HUES64 (cell line): ENCODE data around the gene CENPP.
A peak's percentile ranks its signal among the peaks of the same experiment; 100 is the strongest.
"Not testable (repeated sequence)": the region's sequence is repeated elsewhere in the genome, so short reads cannot be mapped to it uniquely, and the experiment has no call there.

Source experiments
- H3K27ac ChIP-seq: 2 replicates; pipeline ENCODE4 v1.7.0; 2013; ENCODE audit warnings: low read depth, low read length, inconsistent platforms
- H3K27me3 ChIP-seq: 2 replicates; pipeline ENCODE4 v1.6.1; 2013; ENCODE audit warnings: mild to moderate bottlenecking, low read length; ENCODE audit not compliant: insufficient read depth
- H3K36me3 ChIP-seq: 2 replicates; pipeline ENCODE4 v1.6.1; 2013; ENCODE audit warnings: mild to moderate bottlenecking, low read length; ENCODE audit not compliant: insufficient read depth
- H3K4me1 ChIP-seq: 2 replicates; pipeline ENCODE4 v1.6.1; 2013; ENCODE audit warnings: mild to moderate bottlenecking, low read length, moderate library complexity; ENCODE audit not compliant: insufficient read depth
- H3K4me3 ChIP-seq: 2 replicates; pipeline ENCODE4 v1.5.1; 2013; ENCODE audit warnings: mild to moderate bottlenecking, low read length, moderate library complexity
- H3K9ac ChIP-seq: 2 replicates; pipeline ENCODE4 v1.6.1; 2013; ENCODE audit warnings: mild to moderate bottlenecking, low read depth, low read length
- H3K9me3 ChIP-seq: 2 replicates; pipeline ENCODE4 v1.6.1; 2013; ENCODE audit warnings: low read depth, low read length; ENCODE audit not compliant: insufficient read depth
- whole genome bisulfite sequencing: fragments of 150-250, 120-280 bp; methylation state at CpG from one replicate; pipeline ENCODE4 v1.1.7; 2013; ENCODE audit warnings: missing lambda C conversion rate; 5-methylcytosine and 5-hydroxymethylcytosine counted together

Gene CENPP

GRCh38 chr9:92619601-92620300 is 294.0 kb downstream of the CENPP start:
- H3K27ac ChIP-seq = no peak overlapping the region
- no peak overlapping the region for H3K9ac ChIP-seq
- peaks cover 47% of the 10 kb centered on the region for H3K36me3 ChIP-seq

GRCh38 chr9:92620845-92621244 is 295.1 kb downstream of the CENPP start:
- no peaks in the 10 kb centered on the region for H3K27me3 ChIP-seq
- peaks cover 42% of the 10 kb centered on the region for H3K36me3 ChIP-seq
- 90% methylated on average over 5 of the region's 5 CpGs for WGBS
- no peaks in the 10 kb centered on the region for H3K4me1 ChIP-seq
- H3K9me3 ChIP-seq = no peaks in the 10 kb centered on the region
- no peak overlapping the region for H3K9ac ChIP-seq
- no peak overlapping the region for H3K4me3 ChIP-seq
- H3K27ac ChIP-seq = no peak overlapping the region

More at GRCh38 chr9:92619601-92620300, 294.0 kb downstream of the CENPP start:
- Histone ChIP-seq H3K4me3 (no peak overlapping the region), H3K9me3 (no peaks in the 10 kb centered on the region), H3K4me1 (no peaks in the 10 kb centered on the region), H3K27me3 (no peaks in the 10 kb centered on the region)
- WGBS = 94% methylated on average over 24 of the region's 24 CpGs

- not testable (repeated sequence) for H3K27ac ChIP-seq, H3K9me3 ChIP-seq, H3K27me3 ChIP-seq, H3K4me1 ChIP-seq, H3K9ac ChIP-seq, H3K4me3 ChIP-seq
- 93% methylated on average over 3 of the region's 3 CpGs for WGBS
- peaks cover 23% of the 10 kb centered on the region for H3K36me3 ChIP-seq
Measured at GRCh38 chr9:92623936-92624335, 298.2 kb downstream of the CENPP start.

DNA sequence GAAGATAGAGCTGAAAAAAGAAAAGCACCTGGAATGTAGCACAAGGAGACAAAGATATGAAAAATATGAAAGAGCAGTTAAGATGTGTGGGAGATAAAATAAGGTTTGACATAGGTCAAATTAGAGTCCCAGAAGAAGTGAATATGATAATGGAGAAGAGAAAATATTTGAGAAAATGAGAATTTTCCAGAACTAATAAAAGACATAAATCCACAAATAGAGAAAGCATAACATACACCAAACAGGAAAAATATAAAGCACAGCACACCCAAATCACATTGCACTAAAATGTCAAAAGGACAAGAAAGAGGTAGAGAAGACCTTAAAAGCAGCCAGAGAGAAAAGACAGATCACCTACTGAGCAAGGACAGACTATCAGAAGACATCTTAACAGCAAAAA is 300.7 kb downstream of the CENPP start:
- Histone ChIP-seq H3K27me3 (no peaks in the 10 kb centered on the region), H3K4me1 (no peaks in the 10 kb centered on the region), H3K27ac (no peak overlapping the region), H3K4me3 (no peak overlapping the region), H3K36me3 (peaks cover 19% of the 10 kb centered on the region), H3K9me3 (no peaks in the 10 kb centered on the region), H3K9ac (no peak overlapping the region)

GRCh38 chr9:92627651-92628050 is 301.9 kb downstream of the CENPP start:
- Histone ChIP-seq H3K27me3 (no peaks in the 10 kb centered on the region), H3K4me1 (no peaks in the 10 kb centered on the region), H3K36me3 (peaks cover 31% of the 10 kb centered on the region), H3K27ac (no peak overlapping the region), H3K9ac (no peak overlapping the region), H3K9me3 (no peaks in the 10 kb centered on the region), H3K4me3 (no peak overlapping the region)
- 98% methylated on average over 5 of the region's 5 CpGs for WGBS

DNA sequence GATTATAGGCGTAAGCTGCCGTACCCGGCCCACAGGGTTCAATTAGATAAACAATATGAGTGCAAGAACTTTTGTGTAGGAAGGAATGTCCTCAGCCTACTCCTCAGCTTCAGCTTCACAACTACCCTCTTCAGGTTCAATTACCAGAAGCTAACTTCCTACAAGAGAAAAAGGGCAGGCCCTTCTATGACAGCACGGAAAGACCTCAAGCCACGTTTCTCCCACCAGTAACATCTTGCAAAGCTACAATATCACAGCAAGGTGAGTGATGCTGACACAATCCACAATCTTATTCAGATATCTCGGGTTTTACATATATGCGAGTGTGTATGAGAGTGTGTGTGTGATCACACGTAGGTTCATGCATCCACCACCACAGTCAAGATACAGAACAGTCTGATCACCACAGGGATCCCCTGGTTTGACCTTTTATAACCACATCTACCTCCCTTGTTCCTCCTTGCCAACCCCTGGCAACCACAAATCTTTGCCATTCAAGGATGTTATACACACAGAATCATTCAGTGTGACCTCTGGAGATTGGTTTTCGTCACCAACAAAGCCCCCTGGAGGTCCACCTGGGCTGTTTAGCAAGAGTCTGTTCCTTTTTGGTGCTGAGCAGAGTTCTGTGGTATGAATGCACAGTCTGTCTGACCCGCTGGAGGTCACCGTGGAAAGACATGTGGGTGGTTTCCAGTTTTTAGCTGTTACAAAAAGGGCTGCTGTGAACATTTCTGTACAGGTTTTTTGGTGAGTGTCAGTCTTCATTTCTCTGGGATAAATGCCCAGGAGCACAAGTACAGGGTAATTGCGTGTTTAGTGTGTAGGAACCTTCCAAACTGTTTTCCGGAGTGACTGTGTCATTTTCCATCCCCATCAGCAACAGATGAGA is 305.9 kb downstream of the CENPP start:
- 94% methylated on average over 11 of the region's 13 CpGs for WGBS
- no peaks in the 10 kb centered on the region for H3K4me1 ChIP-seq
- H3K36me3 ChIP-seq = peaks cover 35% of the 10 kb centered on the region
- H3K27ac ChIP-seq = no peak overlapping the region
- no peak overlapping the region for H3K9ac ChIP-seq
- no peak overlapping the region for H3K4me3 ChIP-seq
- no peaks in the 10 kb centered on the region for H3K9me3 ChIP-seq
- no peaks in the 10 kb centered on the region for H3K27me3 ChIP-seq

GRCh38 chr9:92632641-92633040 is 306.9 kb downstream of the CENPP start:
- 93% methylated on average over 5 of the region's 5 CpGs for WGBS
- Histone ChIP-seq H3K4me3 (no peak overlapping the region), H3K36me3 (peaks cover 42% of the 10 kb centered on the region), H3K9ac (no peak overlapping the region), H3K27me3 (no peaks in the 10 kb centered on the region), H3K27ac (no peak overlapping the region), H3K9me3 (no peaks in the 10 kb centered on the region), H3K4me1 (no peaks in the 10 kb centered on the region)

- H3K9ac ChIP-seq = no peak overlapping the region
- H3K4me3 ChIP-seq = no peak overlapping the region
- peaks cover 52% of the 10 kb centered on the region for H3K36me3 ChIP-seq
- 86% methylated on average over 9 of the region's 9 CpGs for WGBS
- H3K27ac ChIP-seq = no peak overlapping the region
- H3K27me3 ChIP-seq = no peaks in the 10 kb centered on the region
- no peaks in the 10 kb centered on the region for H3K4me1 ChIP-seq
- H3K9me3 ChIP-seq = no peaks in the 10 kb centered on the region
Measured at GRCh38 chr9:92633614-92634278, 308.0 kb downstream of the CENPP start.

GRCh38 chr9:92634712-92635605 is 309.2 kb downstream of the CENPP start:
- Histone ChIP-seq H3K4me1 (no peaks in the 10 kb centered on the region), H3K27me3 (no peaks in the 10 kb centered on the region), H3K9ac (no peak overlapping the region), H3K27ac (peak overlapping the region; percentile 43; the same call in 1 of the 2 replicates), H3K9me3 (no peaks in the 10 kb centered on the region), H3K36me3 (peaks cover 52% of the 10 kb centered on the region), H3K4me3 (no peak overlapping the region)
- WGBS = 71% methylated on average over 35 of the region's 35 CpGs

DNA sequence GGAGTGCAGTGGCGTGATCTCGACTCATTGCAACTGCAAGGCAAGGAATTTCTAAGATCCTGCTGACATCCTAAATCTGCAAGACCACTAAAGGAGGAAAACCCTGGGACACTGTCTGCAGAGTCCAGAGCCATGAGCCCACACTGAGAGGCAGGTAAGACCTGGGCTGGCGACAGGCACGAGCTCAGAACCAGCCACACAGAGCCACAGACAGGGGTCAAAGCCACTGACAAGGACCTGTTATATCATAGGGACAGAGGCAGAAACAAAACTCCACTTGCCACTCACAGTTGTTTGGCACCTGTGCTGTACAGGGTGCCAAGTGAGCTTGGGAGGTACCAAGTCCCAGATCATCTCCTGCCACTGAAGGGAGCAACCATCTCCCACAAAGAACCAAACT is 310.0 kb downstream of the CENPP start:
- Histone ChIP-seq H3K9ac (no peak overlapping the region), H3K4me1 (no peaks in the 10 kb centered on the region), H3K9me3 (no peaks in the 10 kb centered on the region), H3K36me3 (peaks cover 57% of the 10 kb centered on the region), H3K4me3 (no peak overlapping the region), H3K27ac (no peak overlapping the region), H3K27me3 (no peaks in the 10 kb centered on the region)
- WGBS = 95% methylated on average over 4 of the region's 4 CpGs
